NCI-H524 (cell line): ENCODE data around the gene MTERF4.

Source experiments
- DNase-seq, 2 experiments: peaks; one replicate each; lab custom pipeline; 2025; lab: John Stamatoyannopoulos, UW

MTERF4 gene

GRCh38 chr2:241088791-241089732 is 13.0 kb downstream of the MTERF4 start:
- DNase-seq: no peak

- no peak for DNase-seq
These were observed 13.7 kb downstream of the MTERF4 start for GRCh38 chr2:241088376-241088775.

- DNase-seq: no peak
These were observed 14.4 kb downstream of the MTERF4 start for GRCh38 chr2:241087420-241088268.

GRCh38 chr2:241084856-241085444 is 17.1 kb downstream of the MTERF4 start:
- no peak for DNase-seq

- no peak for DNase-seq
These were observed 19.0 kb downstream of the MTERF4 start for GRCh38 chr2:241083091-241083415.

- no peak for DNase-seq
These were observed 19.6 kb downstream of the MTERF4 start for GRCh38 chr2:241082341-241083090.

GRCh38 chr2:241081643-241082340 is 20.3 kb downstream of the MTERF4 start:
- no peak for DNase-seq

GRCh38 chr2:241081190-241081642 is 20.9 kb downstream of the MTERF4 start:
- DNase-seq: no peak

- no peak for DNase-seq
These were observed 21.5 kb downstream of the MTERF4 start for GRCh38 chr2:241080405-241081189.

GRCh38 chr2:241074901-241075540 is 27.1 kb downstream of the MTERF4 start:
- no peak for DNase-seq

GRCh38 chr2:241074065-241074818 is 27.8 kb downstream of the MTERF4 start:
- DNase-seq: no peak

GRCh38 chr2:241073166-241074064 is 28.7 kb downstream of the MTERF4 start:
- DNase-seq: no peak

GRCh38 chr2:241072553-241073165 is 29.4 kb downstream of the MTERF4 start:
- DNase-seq: no peak

GRCh38 chr2:241072151-241072550 is 29.9 kb downstream of the MTERF4 start:
- no peak for DNase-seq

- no peak for DNase-seq
These were observed 30.4 kb downstream of the MTERF4 start for GRCh38 chr2:241071677-241072111.

GRCh38 chr2:241070811-241071676 is 31.0 kb downstream of the MTERF4 start:
- DNase-seq: no peak
